PC-9 (cell line): ENCODE measurements around the gene PIBF1. TPM values are rescaled to one million over a fixed set of nuclear protein-coding genes. Genes with fewer than 3 reads are reported as not detected.

Experiments
- BruUV-seq: library from RNA; stranded (reverse); fragments of 400-500 nt; replicated peaks from 2 replicates; lab custom pipeline; 2021; lab: Mats Ljungman, UMichigan
- CTCF ChIA-PET: fragments of 300-600 bp; sonication (Branson Sonifier 250); formaldehyde crosslinking; loops from one replicate; lab custom pipeline; 2022; ENCODE audit warnings: antibody characterized with exemption; lab: Charles Lee
- POLR2A ChIA-PET: fragments of 300-600 bp; sonication (Branson Sonifier 250); formaldehyde crosslinking; loops from one replicate; lab custom pipeline; 2022; ENCODE audit warnings: antibody characterized with exemption; ENCODE audit not compliant: unreplicated experiment; lab: Charles Lee
- DNase-seq, 2 experiments: peaks; one replicate each; pipeline versions ENCODE4 v3.0.0 to v3.0.0-alpha.2; 2015 to 2022; ENCODE audit warnings: mixed read lengths in 1 of 2
- H2AFZ ChIP-seq: fragments of 200-600 bp; sonication (generic); 2 replicates; pipeline ENCODE4 v1.8.1; 2017; ENCODE audit warnings: antibody characterized with exemption
- H3F3A ChIP-seq: fragments of 200-600 bp; sonication (generic); 2 replicates; pipeline ENCODE4 v1.8.1; 2017; ENCODE audit warnings: antibody characterized with exemption, mild to moderate bottlenecking, low read depth; ENCODE audit not compliant: insufficient read depth
- H3K27ac ChIP-seq: fragments of 200-600 bp; sonication (generic); 2 replicates; pipeline ENCODE4 v1.6.1; 2016; ENCODE audit warnings: mixed run types
- H3K27me3 ChIP-seq: fragments of 200-600 bp; sonication (generic); 2 replicates; pipeline ENCODE4 v1.6.1; 2016; ENCODE audit warnings: low read depth, mixed run types; ENCODE audit not compliant: insufficient read depth
- H3K36me3 ChIP-seq: fragments of 200-600 bp; sonication (generic); 2 replicates; pipeline ENCODE4 v1.6.1; 2016; ENCODE audit warnings: low read depth, mixed run types
- H3K4me1 ChIP-seq: fragments of 200-600 bp; sonication (generic); replicated peaks from 2 replicates; pipeline ENCODE4 v1.6.1; 2016; ENCODE audit warnings: mixed run types; ENCODE audit not compliant: insufficient read depth
- H3K4me2 ChIP-seq: fragments of 200-600 bp; sonication (generic); 2 replicates; pipeline ENCODE4 v1.6.1; 2017; ENCODE audit warnings: mixed run types
- H3K4me3 ChIP-seq: fragments of 200-600 bp; sonication (generic); 2 replicates; pipeline ENCODE4 v1.6.1; 2016; ENCODE audit warnings: mixed run types
- H3K79me2 ChIP-seq: fragments of 200-600 bp; sonication (generic); 2 replicates; pipeline ENCODE4 v1.6.1; 2017; ENCODE audit warnings: low read depth, mixed run types
- H3K9me2 ChIP-seq: fragments of 200-600 bp; sonication (generic); 2 replicates; pipeline ENCODE4 v1.8.1; 2017; ENCODE audit warnings: mild to moderate bottlenecking; ENCODE audit not compliant: insufficient read depth
- H3K9me3 ChIP-seq: fragments of 200-600 bp; sonication (generic); 2 replicates; pipeline ENCODE4 v1.8.1; 2016; ENCODE audit warnings: low read depth; ENCODE audit not compliant: insufficient read depth
- H4K20me1 ChIP-seq: fragments of 200-600 bp; sonication (generic); 2 replicates; pipeline ENCODE4 v1.8.1; 2017; ENCODE audit not compliant: insufficient read depth
- EZH2 ChIP-seq: fragments of 200-600 bp; sonication (generic); IDR thresholded peaks from 2 replicates; pipeline ENCODE4 v1.8.0; 2017; ENCODE audit warnings: antibody characterized with exemption, low read depth
- intact Hi-C: fragments of 100-400 bp; cut with micrococcal nuclease; formaldehyde crosslinking; loops from one replicate; pipeline ENCODE4 v1.10.0; 2022; ENCODE audit not compliant: unreplicated experiment
- total RNA-seq: library from RNA; stranded (reverse); gene quantifications from 2 replicates; pipeline ENCODE4 v1.2.3, GENCODE V29; 2021
- TF ChIP-seq, protein P1 (sequence below): fragments of 200-600 bp; sonication (generic); conservative IDR thresholded peaks from 2 replicates; pipeline ENCODE4 v1.6.1; 2017; ENCODE audit warnings: mixed run types, antibody characterized with exemption, mild to moderate bottlenecking, moderate library complexity

The PIBF1 gene
- total RNA-seq, 1 experiment from 2014 or later = 20.3 TPM

DNA sequence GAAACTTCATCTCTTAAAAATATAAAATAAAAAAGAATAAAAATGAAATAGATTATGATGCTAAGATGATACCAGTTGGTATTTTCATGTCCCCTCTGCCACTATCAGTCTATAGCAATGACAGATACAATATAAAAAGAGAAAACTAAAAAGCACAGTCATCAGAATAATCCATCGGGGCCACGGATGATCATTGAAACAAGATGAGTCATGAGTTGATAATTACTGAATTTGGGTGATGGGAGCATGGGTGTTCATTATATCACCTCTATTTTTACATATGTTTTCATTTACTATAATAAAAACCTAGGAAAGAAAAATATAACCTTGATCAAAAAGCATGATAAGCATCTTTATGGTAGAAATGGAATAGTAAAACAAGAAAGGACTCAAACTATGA, 41.1 kb downstream of the PIBF1 start:
- no peaks in the 10 kb centered on the region for H3K27me3 ChIP-seq
- H3K4me2 ChIP-seq = no peak overlapping the region
- no peaks in the 10 kb centered on the region for H3F3A ChIP-seq
- H3K9me2 ChIP-seq = no peaks in the 10 kb centered on the region
- H3K36me3 ChIP-seq = 0 out of 2 replicates have a peak, but pooled peaks cover 18% of the 10 kb centered on the region
- no TSS peak for BruUV-seq
- TF ChIP-seq EZH2 = no peak
- TF ChIP-seq, protein P1, sequence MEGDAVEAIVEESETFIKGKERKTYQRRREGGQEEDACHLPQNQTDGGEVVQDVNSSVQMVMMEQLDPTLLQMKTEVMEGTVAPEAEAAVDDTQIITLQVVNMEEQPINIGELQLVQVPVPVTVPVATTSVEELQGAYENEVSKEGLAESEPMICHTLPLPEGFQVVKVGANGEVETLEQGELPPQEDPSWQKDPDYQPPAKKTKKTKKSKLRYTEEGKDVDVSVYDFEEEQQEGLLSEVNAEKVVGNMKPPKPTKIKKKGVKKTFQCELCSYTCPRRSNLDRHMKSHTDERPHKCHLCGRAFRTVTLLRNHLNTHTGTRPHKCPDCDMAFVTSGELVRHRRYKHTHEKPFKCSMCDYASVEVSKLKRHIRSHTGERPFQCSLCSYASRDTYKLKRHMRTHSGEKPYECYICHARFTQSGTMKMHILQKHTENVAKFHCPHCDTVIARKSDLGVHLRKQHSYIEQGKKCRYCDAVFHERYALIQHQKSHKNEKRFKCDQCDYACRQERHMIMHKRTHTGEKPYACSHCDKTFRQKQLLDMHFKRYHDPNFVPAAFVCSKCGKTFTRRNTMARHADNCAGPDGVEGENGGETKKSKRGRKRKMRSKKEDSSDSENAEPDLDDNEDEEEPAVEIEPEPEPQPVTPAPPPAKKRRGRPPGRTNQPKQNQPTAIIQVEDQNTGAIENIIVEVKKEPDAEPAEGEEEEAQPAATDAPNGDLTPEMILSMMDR = no peak
- H3K79me2 ChIP-seq = no peaks in the 10 kb centered on the region
- ChIA-PET POLR2A (no interaction called here), CTCF (no interaction called here)
- intact Hi-C loops = no loop called here
- H3K9me3 ChIP-seq = no peaks in the 10 kb centered on the region
- no peak for DNase-seq
- 0 out of 2 replicates have a peak, but pooled peaks cover 5% of the 10 kb centered on the region for H4K20me1 ChIP-seq
- no peaks in the 10 kb centered on the region for H3K4me1 ChIP-seq
- H3K4me3 ChIP-seq = no peak overlapping the region
- no peak overlapping the region for H2AFZ ChIP-seq
- no peak overlapping the region for H3K27ac ChIP-seq

DNA sequence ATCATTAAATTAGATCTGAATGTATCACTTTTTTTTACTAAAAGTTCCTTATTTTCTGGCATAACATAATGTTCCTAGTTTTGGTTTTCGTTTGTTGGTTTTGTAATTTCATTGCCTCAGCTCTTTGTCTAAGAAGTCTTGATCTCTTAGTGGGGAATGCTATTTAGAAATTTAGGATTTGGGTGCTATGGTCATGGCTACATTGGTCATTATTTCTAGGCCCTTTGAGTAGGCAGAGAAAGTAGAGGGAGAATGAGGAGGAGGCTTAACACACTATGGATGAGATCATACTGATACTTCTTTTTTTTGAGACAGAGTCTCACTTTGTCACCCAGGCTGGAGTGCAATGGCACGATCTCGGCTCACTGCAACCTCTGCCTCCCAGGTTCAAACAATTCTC, 41.8 kb downstream of the PIBF1 start:
- POLR2A ChIA-PET = no interaction called here
- Histone ChIP-seq H3K9me2 (no peaks in the 10 kb centered on the region), H3K79me2 (no peaks in the 10 kb centered on the region), H3K4me1 (no peaks in the 10 kb centered on the region), H3K4me2 (no peak overlapping the region), H3K36me3 (0 out of 2 replicates have a peak, but pooled peaks cover 18% of the 10 kb centered on the region), H2AFZ (no peak overlapping the region), H3K4me3 (no peak overlapping the region), H3K9me3 (no peaks in the 10 kb centered on the region), H4K20me1 (0 out of 2 replicates have a peak, but pooled peaks cover 5% of the 10 kb centered on the region), H3K27me3 (no peaks in the 10 kb centered on the region), H3F3A (no peaks in the 10 kb centered on the region), H3K27ac (no peak overlapping the region)
- TF ChIP-seq EZH2 = no peak
- TF ChIP-seq, protein P1 = no peak
- CTCF ChIA-PET = no interaction called here
- intact Hi-C loops = no loop called here
- no peak for DNase-seq
- no TSS peak for BruUV-seq

DNA sequence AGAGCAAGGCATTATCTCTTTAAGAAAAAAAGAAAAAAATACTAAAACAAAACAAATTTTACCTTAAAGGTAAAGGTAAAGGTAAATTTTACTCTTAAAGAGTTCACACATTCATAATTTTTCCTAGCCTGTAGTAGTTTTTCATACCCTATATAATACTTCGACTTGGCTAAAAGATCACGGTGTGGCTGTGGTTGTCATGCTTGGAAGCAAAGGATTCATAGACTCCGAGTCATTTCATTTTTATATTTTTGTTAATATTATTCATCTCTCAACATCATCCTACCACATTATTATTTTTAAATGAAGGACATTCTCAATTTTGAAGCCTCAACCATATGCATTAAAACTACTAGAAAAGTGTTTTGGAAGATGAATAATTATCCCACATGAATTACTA, 52.7 kb downstream of the PIBF1 start:
- ChIA-PET POLR2A (no interaction called here), CTCF (no interaction called here)
- intact Hi-C loops = no loop called here
- H3K27ac ChIP-seq = no peak overlapping the region
- no peak overlapping the region for H3K4me3 ChIP-seq
- no peaks in the 10 kb centered on the region for H4K20me1 ChIP-seq
- H3K79me2 ChIP-seq = peaks cover 4% of the 10 kb centered on the region; the same call in 1 of the 2 replicates
- H3K9me3 ChIP-seq = no peaks in the 10 kb centered on the region
- H3K9me2 ChIP-seq = no peaks in the 10 kb centered on the region
- no peak overlapping the region for H3K4me2 ChIP-seq
- no peak overlapping the region for H2AFZ ChIP-seq
- TF ChIP-seq, protein P1 = no peak
- TF ChIP-seq EZH2 = no peak
- H3F3A ChIP-seq = no peaks in the 10 kb centered on the region
- no peaks in the 10 kb centered on the region for H3K27me3 ChIP-seq
- no peaks in the 10 kb centered on the region for H3K4me1 ChIP-seq
- DNase-seq = no peak
- peaks cover 6% of the 10 kb centered on the region; the same call in 1 of the 2 replicates for H3K36me3 ChIP-seq
- no TSS peak for BruUV-seq
